K562 (cell line): ENCODE data around the gene MEOX1. TPM values are rescaled to one million over a fixed set of nuclear protein-coding genes. Genes with fewer than 3 reads are reported as not detected.

Experiments used
- ATAC-seq: fragments of 200-7000 bp; cut with Tn5 transposase; 3 replicates; pipeline ENCODE4 v1.9.1; 2020; ENCODE audit warnings: moderate library complexity
- BruUV-seq: library from RNA; stranded (reverse); fragments of 400-500 nt; replicated peaks from 2 replicates; lab custom pipeline; 2021; lab: Mats Ljungman, UMichigan
- CTCF ChIA-PET: fragments of 300-600 bp; formaldehyde crosslinking; extraction: SDS; loops from one replicate; lab custom pipeline; 2021; ENCODE audit warnings: low intra/inter-chr PET ratio; lab: Yijun Ruan, JAX
- POLR2A ChIA-PET: fragments of 300-600, 350-650 bp; sonication (Branson Sonifier 250); formaldehyde crosslinking; extraction: SDS; loops from one replicate; lab custom pipeline; 2021; ENCODE audit warnings: antibody characterized with exemption, inconsistent platforms; lab: Yijun Ruan, JAX
- DNase-seq, 4 experiments: peaks; one replicate each; pipeline versions ENCODE4 v3.0.0 to v3.0.0-alpha.2; 2011 to 2018; ENCODE audit warnings: low spot score in 3 of 4, mixed read lengths in 3 of 4; ENCODE audit errors: extremely low read depth in 1 of 4
- FAIRE-seq: peaks from 2 replicates; lab custom pipeline; 2011; peaks lifted over from hg19 to GRCh38; lab: Jason Lieb, UNC
- H2AFZ ChIP-seq: 2 replicates; pipeline ENCODE4 v1.6.0; 2011; ENCODE audit warnings: low read depth, low read length, control low read depth, inconsistent platforms
- H3K27ac ChIP-seq: fragments of 200-600 bp; 3 replicates; pipeline ENCODE4 v1.8.0; 2011; ENCODE audit warnings: low read depth, mild to moderate bottlenecking, control low read depth, inconsistent platforms, low read length, moderate library complexity, mixed read lengths; ENCODE audit errors: extremely low read depth
- H3K27me3 ChIP-seq, 2 experiments: fragments of 300-600 bp in 1 of 2; 2 replicates in 1 of 2; 3 replicates in 1 of 2; pipeline versions ENCODE4 v1.6.0 to v1.8.0; 2011; ENCODE audit warnings: inconsistent platforms in 2 of 2, low read length in 2 of 2, mild to moderate bottlenecking in 1 of 2, mixed read lengths in 1 of 2, moderate library complexity in 1 of 2; ENCODE audit not compliant: control insufficient read depth in 2 of 2, insufficient read depth in 2 of 2
- H3K36me3 ChIP-seq: fragments of 300-600 bp; 3 replicates; pipeline ENCODE4 v1.8.0; 2011; ENCODE audit warnings: mild to moderate bottlenecking, low read length, inconsistent platforms; ENCODE audit not compliant: control insufficient read depth, insufficient read depth
- H3K4me1 ChIP-seq, 2 experiments: fragments of 200-600 bp in 1 of 2; replicated peaks in 1 of 2; 2 replicates in 1 of 2; 3 replicates in 1 of 2; pipeline versions ENCODE4 v1.5.1 to v1.8.0; 2011; ENCODE audit warnings: inconsistent platforms in 2 of 2, low read length in 2 of 2, mild to moderate bottlenecking in 1 of 2, mixed read lengths in 1 of 2, moderate library complexity in 1 of 2; ENCODE audit not compliant: control insufficient read depth in 2 of 2, insufficient read depth in 2 of 2
- H3K4me2 ChIP-seq: 2 replicates; pipeline ENCODE4 v1.6.1; 2011; ENCODE audit warnings: low read length, control low read depth, inconsistent platforms, mixed read lengths; ENCODE audit not compliant: insufficient read depth
- H3K4me3 ChIP-seq: fragments of 200-600 bp; sonication (generic), shearing (Covaris generic); 2 replicates; pipeline ENCODE4 v1.5.1; 2016; ENCODE audit warnings: control low read depth, inconsistent platforms
- H3K79me2 ChIP-seq: fragments of 200-600 bp; 3 replicates; pipeline ENCODE4 v1.8.0; 2011; ENCODE audit warnings: low read length, inconsistent platforms; ENCODE audit not compliant: control insufficient read depth, insufficient read depth
- H3K9ac ChIP-seq, 2 experiments: 2 replicates each; pipeline versions ENCODE4 v1.6.0 to v1.6.1; 2011; ENCODE audit warnings: low read depth in 2 of 2, low read length in 2 of 2, control low read depth in 1 of 2, inconsistent platforms in 1 of 2, mild to moderate bottlenecking in 1 of 2, mixed read lengths in 1 of 2; ENCODE audit not compliant: insufficient read depth in 1 of 2
- H3K9me1 ChIP-seq: one replicate; pipeline ENCODE4 v1.6.0; 2011; ENCODE audit warnings: inconsistent platforms, mild to moderate bottlenecking, low read length, moderate library complexity; ENCODE audit not compliant: control insufficient read depth, insufficient read depth
- H3K9me3 ChIP-seq: replicated peaks from 2 replicates; pipeline ENCODE4 v1.5.1; 2011; ENCODE audit warnings: low read depth, low read length, inconsistent platforms; ENCODE audit not compliant: control insufficient read depth, insufficient read depth
- H4K20me1 ChIP-seq: replicated peaks from 2 replicates; pipeline ENCODE4 v1.6.1; 2011; ENCODE audit warnings: low read length, inconsistent platforms, mixed read lengths; ENCODE audit not compliant: control insufficient read depth, insufficient read depth
- MLLT1 ChIP-seq, 2 experiments: fragments of 450-650 bp; IDR thresholded peaks; 2 replicates each; pipeline ENCODE4 v1.6.1; 2016
- RAD51 ChIP-seq: fragments of 450-650 bp; IDR thresholded peaks from 2 replicates; pipeline ENCODE4 v1.7.1; 2016; ENCODE audit warnings: low read depth, mild to moderate bottlenecking, borderline replicate concordance
- RFX5 ChIP-seq: IDR thresholded peaks from 2 replicates; pipeline ENCODE4 v1.6.1; 2011; ENCODE audit warnings: low read depth, mild to moderate bottlenecking, improper control_type of control experiment, low read length
- SIX5 ChIP-seq, 2 experiments: IDR thresholded peaks; 2 replicates each; pipeline ENCODE4 v1.6.1; 2011; ENCODE audit warnings: low read length in 2 of 2, borderline replicate concordance in 1 of 2, low read depth in 1 of 2, mild to moderate bottlenecking in 1 of 2, moderate library complexity in 1 of 2; ENCODE audit not compliant: insufficient read depth in 1 of 2
- TFAM ChIP-seq: fragments of 250-450 bp; sonication (Bioruptor Pico); conservative IDR thresholded peaks from 2 replicates; pipeline ENCODE4 v1.5.0; 2021; ENCODE audit warnings: mild to moderate bottlenecking, moderate library complexity
- ZNF124 ChIP-seq: sonication (generic); formaldehyde crosslinking; IDR thresholded peaks from 2 replicates; pipeline ENCODE4 v1.8.1; 2022; ENCODE audit warnings: missing genetic modification reagents
- ZNF165 ChIP-seq: fragments of 250-450 bp; sonication (Bioruptor Pico); IDR thresholded peaks from 2 replicates; pipeline ENCODE4 v1.4.0; 2020; ENCODE audit warnings: borderline replicate concordance
- WGBS: fragments of 100-300 bp; shearing (Covaris generic); methylation state at CpG from one replicate; pipeline ENCODE4 v1.1.6; 2016; ENCODE audit warnings: low coverage, mixed read lengths; ENCODE audit not compliant: insufficient coverage; ENCODE audit errors: missing lambda C conversion rate; 5-methylcytosine and 5-hydroxymethylcytosine counted together
- in situ Hi-C: fragments of 300-500 bp; cut with MboI; formaldehyde crosslinking; loops from 4 replicates; pipeline ENCODE4 v1.15.0; 2018; ENCODE audit warnings: inconsistent platforms, mixed read lengths
- intact Hi-C: fragments of 100-400 bp; cut with micrococcal nuclease; formaldehyde crosslinking; loops from 2 replicates; pipeline ENCODE4 v1.14.2; 2022
- polyA plus RNA-seq, 8 experiments: library from polyadenylated mRNA; depleted of rRNA in 4 of 8; stranded (reverse) in 5 of 8; unstranded in 3 of 8; fragments of >200 nt; fragmentation: Nextera tagmentation in 2 of 8; fragmentation: Illumina TruSeq in 1 of 8; extraction: Ambion mirVana in 2 of 8; extraction: Trizol in 1 of 8; gene quantifications; 2 replicates each; pipeline versions ENCODE4 v1.2.1 to v1.2.3, GENCODE V29; 2011 to 2014; ENCODE audit warnings: inconsistent platforms in 1 of 8, missing spikeins in 1 of 8
- total RNA-seq, 7 experiments: library from RNA; depleted of rRNA in 6 of 7; stranded (reverse); fragments of >200 nt in 6 of 7; fragmentation: Illumina TruSeq in 2 of 7; extraction: Trizol in 2 of 7; gene quantifications; 2 replicates each; pipeline versions ENCODE4 v1.2.1 to v1.2.3, GENCODE V29; 2011 to 2021; ENCODE audit warnings: low replicate concordance in 1 of 7

The MEOX1 gene
- total and polyA plus RNA-seq, 9 of the 15 experiments (the other 6 are each of a cell fraction or from before 2014, with no cell fraction given), result not detected

GRCh38 chr17:43665937-43666236 lies 4.2 kb upstream of the MEOX1 start:
- H3K36me3 ChIP-seq, result no peaks in the 10 kb centered on the region
- in situ Hi-C loops, result no loop called here
- TF ChIP-seq TFAM (CRISPR knock-in tag) (no peak), RAD51 (no peak), SIX5 (IDR thresholded peaks at IDR 0.05; ENCODE audit: borderline replicate concordance in 1 of 2, insufficient read depth in 1 of 2, low read depth in 1 of 2, low read length in 2 of 2) (no peak), ZNF165 (no peak), ZNF124 (no peak), RFX5 (no peak), MLLT1 (IDR thresholded peaks at IDR 0.05) (no peak)
- TF ChIP-seq, all 486 proteins: peak for 0
- Histone ChIP-seq H3K9me1 (peaks cover 3% of the 10 kb centered on the region), H3K27ac (no peak overlapping the region), H3K4me1 (peaks cover 0 to 5% of the 10 kb centered on the region in 2 experiments; a peak in 1 of 5 replicates), H3K9me3 (no peaks in the 10 kb centered on the region), H3K4me3 (no peak overlapping the region), H3K9ac (no peak overlapping the region), H3K79me2 (no peaks in the 10 kb centered on the region), H2AFZ (no peak overlapping the region), H3K4me2 (no peak overlapping the region), H3K27me3 (peaks cover 22 to 65% of the 10 kb centered on the region in 2 experiments), H4K20me1 (no peaks in the 10 kb centered on the region)
- FAIRE-seq (no peak), DNase-seq (no peak), ATAC-seq (no peak)
- POLR2A ChIA-PET, result interaction anchor here (0.5 to 1.8 kb wide), 6 partner anchors 10 to 76 kb away, joined by 3 read pairs; no protein-coding TSS in a partner anchor
- intact Hi-C loops, result no loop called here
- 6% methylated on average over 4 of the region's 4 CpGs for WGBS
- BruUV-seq, result no TSS peak
- CTCF ChIA-PET, result no interaction called here
